Eye (tissue), 1 donor: ENCODE measurements around the gene C6orf62.
"Not testable (repeated sequence)": the region's sequence is repeated elsewhere in the genome, so short reads cannot be mapped to it uniquely, and the experiment has no call there.

Source experiments
- DNase-seq: peaks from one replicate; pipeline ENCODE4 v3.0.0-alpha.2; 2015

The C6orf62 gene

DNA sequence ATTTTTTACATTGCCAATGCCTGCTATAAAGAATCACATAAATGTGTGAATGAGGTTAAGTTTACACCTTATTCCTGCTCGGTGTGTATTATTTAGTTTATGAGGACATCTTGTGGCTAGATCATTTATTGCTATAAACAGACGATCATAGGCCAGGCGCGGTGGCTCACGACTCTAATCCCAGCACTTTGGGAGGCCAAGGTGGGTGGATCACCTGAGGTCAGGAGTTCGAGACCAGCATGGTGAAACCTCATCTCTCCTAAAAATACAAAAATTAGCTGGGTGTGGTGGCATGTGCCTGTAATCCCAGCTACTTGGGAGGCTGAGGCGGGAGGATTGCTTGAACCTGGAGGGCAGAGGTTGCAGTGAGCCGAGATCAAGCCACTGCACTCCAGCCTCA, 23.3 kb downstream of the C6orf62 start:
- peak; percentile 73 for DNase-seq

GRCh38 chr6:24694198-24694597, 24.8 kb downstream of the C6orf62 start:
- no peak for DNase-seq

DNA sequence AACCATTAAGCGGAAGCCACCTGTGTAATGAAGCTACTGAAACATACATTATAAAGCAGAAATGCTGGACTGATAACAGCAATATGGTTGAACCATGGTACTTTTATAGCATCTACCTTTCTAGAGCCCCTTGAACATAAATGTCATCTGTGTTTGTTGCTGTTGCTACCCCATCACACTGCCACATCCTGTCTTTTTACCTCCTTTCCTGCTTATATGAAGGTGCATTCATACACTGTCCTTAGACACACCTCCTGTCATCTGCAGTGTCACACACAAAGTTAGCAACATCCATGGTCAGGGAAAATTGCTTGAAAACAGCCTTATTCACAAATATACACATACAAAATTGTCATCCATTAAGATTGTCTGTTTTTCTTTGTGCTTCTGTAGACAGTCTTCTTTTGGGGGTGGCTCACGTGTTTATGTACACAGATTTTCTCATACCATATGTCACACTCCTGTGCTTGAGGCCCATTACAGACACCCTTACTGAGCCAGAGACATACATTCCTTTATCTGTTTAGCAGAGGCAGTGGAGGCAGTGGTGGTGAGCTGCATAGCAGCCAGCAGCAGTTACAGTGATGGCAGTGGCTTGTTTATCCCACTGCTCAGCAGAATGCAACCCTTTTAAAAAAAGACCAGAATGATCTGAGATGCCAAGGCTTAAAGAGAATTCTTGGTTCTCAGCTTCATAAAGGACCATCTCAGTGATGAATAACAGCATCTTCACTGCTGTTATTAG, 25.9 kb downstream of the C6orf62 start:
- no peak for DNase-seq

- no peak for DNase-seq
These were observed 26.5 kb downstream of the C6orf62 start for GRCh38 chr6:24692415-24692814.

- no peak for DNase-seq
These were observed 27.0 kb downstream of the C6orf62 start for GRCh38 chr6:24692003-24692402.

GRCh38 chr6:24691550-24691949, 27.4 kb downstream of the C6orf62 start:
- no peak for DNase-seq

DNA sequence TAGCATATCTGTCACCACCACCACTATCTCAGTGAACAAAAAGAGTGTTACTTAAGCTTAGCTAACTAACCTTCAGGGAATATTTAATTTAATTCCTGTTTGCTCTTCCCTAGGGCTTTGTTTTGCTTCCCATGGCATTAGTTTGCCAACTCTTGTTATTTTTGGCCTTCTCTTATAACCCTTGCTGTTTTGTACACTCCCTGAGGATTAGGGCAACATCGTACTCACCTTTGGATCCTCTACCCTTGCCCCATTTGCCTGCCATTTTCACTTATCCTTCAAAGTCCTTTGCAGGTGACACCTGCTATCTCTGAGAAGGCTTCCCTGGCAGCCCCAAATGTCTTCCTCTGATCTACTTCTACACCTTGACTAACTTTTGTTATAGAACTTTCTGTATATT, 28.4 kb downstream of the C6orf62 start:
- DNase-seq: no peak

DNA sequence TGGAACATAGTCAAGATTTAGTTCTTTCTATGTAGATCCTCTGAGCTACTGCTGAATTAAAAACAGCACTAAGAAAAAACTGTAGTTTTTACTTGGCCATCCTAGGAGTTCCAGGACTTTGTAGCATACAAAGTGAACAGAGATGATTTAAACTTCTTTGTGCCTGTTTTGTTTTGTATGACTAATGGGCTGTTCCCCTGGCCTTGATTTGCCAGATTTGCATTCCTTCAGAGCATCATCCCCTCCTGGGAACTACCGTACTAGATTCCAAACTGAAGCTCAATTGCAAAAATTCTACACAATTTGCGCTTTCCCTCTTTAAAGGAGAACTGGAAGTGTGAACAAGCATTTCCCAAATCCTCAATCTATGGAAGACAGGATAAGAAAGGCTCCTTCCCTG, 29.0 kb downstream of the C6orf62 start:
- no peak for DNase-seq

GRCh38 chr6:24686946-24687345, 32.0 kb downstream of the C6orf62 start:
- DNase-seq: no peak

DNA sequence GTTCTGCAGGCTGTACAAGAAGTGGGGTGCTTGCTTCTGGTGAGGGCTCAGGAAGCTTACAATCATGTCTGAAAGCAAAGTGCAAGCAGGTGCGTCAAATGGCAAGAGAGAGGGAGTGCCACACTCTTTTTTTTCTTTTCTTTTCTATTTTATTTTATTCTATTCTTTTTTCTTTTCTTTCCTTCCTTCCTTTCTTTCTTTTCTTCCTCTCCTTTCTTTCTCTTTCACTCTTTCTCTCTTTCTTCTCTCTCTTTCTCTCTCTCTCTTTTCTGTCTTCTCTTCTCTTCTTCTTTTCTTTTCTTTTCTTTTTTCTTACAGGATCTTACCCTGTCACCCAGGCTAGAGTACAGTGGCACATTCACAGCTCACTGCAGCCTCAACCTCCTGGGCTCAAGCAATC, 32.5 kb downstream of the C6orf62 start:
- no peak for DNase-seq

GRCh38 chr6:24683297-24684296, 35.4 kb downstream of the C6orf62 start:
- peak; percentile 16 for DNase-seq

DNA sequence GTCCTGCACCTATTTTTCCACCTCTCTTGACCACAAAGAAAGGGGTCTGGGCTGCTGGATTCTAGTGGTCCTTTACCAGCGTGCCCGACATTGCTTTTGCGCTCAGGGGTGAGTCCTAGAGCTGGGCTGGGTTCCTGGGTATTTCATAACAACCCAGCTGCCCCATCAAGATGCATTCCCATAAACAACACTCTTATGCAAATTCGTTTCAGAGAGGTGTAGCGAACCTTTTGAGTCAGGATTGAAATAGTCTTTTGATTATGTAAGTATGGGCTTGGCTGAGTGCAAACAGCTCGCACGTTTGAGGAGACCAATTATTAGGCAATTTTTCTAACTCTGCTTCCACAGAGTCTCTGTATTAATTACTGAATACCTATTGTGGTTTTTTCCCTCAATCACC, 38.4 kb downstream of the C6orf62 start:
- no peak for DNase-seq

DNA sequence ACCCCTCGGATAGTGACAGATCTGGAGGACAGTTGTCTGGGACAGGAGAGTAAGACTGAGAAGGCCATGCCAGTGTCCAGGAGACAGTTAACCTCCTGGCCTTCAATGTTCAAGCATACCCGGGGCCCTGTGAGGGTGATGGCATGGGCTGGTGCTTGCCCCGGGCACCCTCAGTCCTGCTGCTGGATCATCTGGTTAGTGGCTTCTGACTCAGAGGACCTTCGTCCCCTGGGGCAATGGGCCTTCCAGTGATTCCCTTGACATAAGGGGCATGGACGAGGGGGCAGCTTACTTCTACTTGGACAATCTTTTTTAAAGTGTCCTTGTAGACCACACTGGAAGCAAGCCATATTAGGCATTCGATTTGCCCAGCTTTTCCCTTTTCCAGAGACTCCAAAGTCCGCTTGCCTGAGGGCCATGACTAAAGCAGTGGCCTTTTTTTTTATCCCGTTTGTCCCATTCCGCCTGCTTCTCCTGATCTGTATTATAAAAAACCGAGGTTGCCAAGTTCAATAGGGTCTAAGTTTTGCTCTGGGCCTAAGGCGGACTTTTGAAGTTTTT, 40.1 kb downstream of the C6orf62 start:
- DNase-seq: not testable (repeated sequence)

DNA sequence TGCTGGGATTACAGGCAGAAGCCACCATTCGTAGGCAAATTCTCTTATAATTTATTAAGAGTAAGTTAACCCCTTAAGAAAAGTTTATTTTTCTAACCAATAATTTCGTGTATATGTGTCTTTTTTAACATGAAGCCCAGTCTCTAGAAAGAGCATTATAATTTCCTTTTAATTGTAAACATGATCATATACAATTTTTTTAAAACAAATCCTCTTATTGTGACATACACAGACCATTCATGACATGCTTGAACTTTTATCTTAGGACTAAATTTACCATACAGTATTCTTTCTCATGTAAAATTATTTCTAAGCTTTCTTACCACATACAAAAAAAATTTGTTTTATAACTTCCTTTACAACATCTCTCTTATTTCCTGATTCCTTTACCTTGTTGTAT, 45.3 kb downstream of the C6orf62 start:
- no peak for DNase-seq

DNA sequence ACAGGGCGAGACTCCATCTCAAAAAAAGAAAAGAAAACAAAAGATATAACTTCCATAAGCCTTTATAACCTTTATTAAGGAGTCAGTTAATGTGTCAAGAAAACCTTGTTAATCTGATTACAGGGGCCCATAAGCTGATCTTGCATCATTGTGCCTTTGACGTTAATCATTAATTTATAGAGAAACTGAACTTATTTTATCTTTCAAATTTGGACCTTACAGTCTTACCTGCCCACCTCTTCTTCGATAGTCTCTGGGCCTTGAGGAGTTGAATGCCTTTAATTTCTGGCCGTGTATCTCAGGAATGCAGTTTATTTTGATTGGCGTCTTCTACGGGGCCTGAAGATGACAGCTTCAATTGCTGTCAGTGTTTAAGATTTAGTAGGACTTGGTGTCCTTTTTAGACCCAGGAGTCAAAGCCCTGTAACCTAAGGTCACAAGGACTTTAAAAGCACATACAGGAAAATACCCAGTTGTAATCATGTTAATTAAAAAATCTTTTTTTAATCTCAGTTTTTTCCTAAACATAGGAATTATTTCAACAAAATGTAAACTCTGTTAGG, 46.3 kb downstream of the C6orf62 start:
- no peak for DNase-seq

DNA sequence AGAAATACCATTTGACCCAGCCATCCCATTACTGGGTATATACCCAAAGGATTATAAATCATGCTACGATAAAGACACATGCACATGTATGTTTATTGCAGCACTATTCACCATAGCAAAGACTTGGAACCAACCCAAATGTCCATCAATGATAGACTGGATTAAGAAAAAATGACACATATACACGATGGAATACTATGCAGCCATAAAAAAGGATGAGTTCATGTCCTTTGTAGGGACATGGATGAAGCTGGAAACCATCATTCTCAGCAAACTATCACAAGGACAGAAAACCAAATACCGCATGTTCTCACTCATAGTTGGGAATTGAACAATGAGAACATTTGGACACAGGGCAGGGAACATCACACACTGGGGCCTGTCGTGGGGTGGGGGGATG, 47.9 kb downstream of the C6orf62 start:
- DNase-seq: not testable (repeated sequence)

GRCh38 chr6:24670492-24670891, 48.5 kb downstream of the C6orf62 start:
- DNase-seq: peak; percentile 14

- no peak for DNase-seq
These were observed 50.0 kb downstream of the C6orf62 start for GRCh38 chr6:24668997-24669361.

DNA sequence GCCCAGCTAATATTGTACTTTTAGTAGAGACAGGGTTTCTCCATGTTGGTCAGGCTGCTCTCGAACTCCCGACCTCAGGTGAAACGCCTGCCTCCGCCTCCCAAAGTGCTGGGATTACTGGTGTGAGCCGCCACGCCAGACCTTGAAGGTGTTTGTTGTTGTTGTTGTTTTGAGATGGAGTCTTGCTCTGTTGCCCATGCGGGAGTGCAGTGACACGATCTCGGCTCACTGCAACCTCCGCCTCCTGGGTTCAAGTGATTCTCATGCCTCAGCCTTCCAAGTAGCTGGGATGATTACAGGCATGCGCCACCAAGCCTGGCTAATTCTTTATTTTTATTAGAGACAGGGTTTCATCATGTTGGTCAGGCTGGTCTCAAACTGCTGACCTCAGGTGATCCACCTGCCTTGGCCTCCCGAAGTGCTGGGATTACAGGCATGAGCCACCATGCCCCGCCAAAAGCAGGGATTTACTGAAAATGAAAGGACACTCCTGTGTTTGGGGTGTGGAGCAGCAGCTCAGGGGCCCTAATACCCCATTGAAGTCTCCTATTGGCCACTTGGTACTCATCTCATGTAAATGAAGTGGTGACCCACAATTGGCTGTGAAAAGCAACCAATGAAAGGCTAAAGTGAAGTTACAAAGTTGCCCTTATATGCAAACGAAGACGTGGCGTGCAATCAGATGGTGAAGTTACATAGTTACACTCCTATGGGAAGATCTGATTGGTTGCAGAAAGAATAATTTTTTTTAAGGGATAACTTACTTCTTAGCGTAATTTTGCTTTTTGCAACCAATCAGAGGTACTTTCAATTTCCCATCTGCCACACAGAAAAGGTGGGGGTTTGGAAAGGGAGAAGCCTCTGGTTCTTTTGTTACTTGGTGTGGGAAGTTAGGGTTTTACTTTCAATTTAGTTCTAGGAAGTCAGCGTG, 50.6 kb downstream of the C6orf62 start:
- not testable (repeated sequence) for DNase-seq

DNA sequence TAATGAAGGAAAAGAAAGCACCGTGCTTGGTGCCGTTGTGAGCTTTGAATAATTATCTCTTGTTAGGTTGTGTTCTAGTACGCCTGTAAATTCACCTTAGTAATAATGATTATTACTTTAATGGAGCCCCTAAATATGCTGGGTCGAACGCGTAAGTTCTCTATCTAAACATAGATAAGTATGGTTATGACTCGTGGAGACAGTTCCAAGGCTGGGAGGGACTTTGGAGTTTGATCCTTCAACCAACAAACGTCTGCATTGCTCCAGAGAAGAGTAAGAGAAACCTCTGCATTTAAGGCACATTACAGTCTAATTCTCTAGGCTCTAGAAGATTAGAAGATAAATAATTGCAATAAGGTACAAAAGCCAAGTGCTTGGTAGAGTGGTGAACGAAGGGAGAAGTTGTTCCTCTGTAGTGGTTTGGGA, 51.6 kb downstream of the C6orf62 start:
- no peak for DNase-seq

- peak; percentile 99 for DNase-seq
These were observed 52.1 kb downstream of the C6orf62 start, which contains the start of the genes ACOT13 and TDP2 for GRCh38 chr6:24666641-24667377. Gene ACOT13, plus strand, starts transcription at chr6:24667077. Its CDS starts 187 bp downstream, at chr6:24667264. Gene TDP2, minus strand, starts transcription at chr6:24666899. Its CDS starts 37 bp downstream, at chr6:24666862.
